T-helper 2 cell treated with Interferon-gamma antibody and Interleukin-4, amounts not matched to agents 5 μg/mL and 100 μg/mL, for 36 hours (primary cell): ENCODE data around the gene HNRNPM.
"Not testable (repeated sequence)": the region's sequence is repeated elsewhere in the genome, so short reads cannot be mapped to it uniquely, and the experiment has no call there.

ENCODE experiments used
- DNase-seq: peaks from one replicate; pipeline ENCODE4 v3.0.0; 2021; ENCODE audit warnings: low spot score
- H3K27ac Mint-ChIP-seq: one replicate; pipeline ENCODE4 v1.8.0; 2021; ENCODE audit warnings: mild to moderate bottlenecking, mixed read lengths
- H3K27me3 Mint-ChIP-seq: one replicate; pipeline ENCODE4 v1.8.0; 2021; ENCODE audit warnings: low read depth, mixed read lengths
- H3K36me3 Mint-ChIP-seq: one replicate; pipeline ENCODE4 v1.8.0; 2021; ENCODE audit warnings: low read depth, mixed read lengths
- H3K4me1 Mint-ChIP-seq: one replicate; pipeline ENCODE4 v1.8.0; 2021; ENCODE audit warnings: low read depth, mixed read lengths
- H3K4me3 Mint-ChIP-seq: one replicate; pipeline ENCODE4 v1.8.0; 2022; ENCODE audit warnings: mild to moderate bottlenecking, moderate library complexity, mixed read lengths
- H3K9me3 Mint-ChIP-seq: one replicate; pipeline ENCODE4 v1.8.0; 2021; ENCODE audit warnings: mixed read lengths

HNRNPM gene

GRCh38 chr19:8510589-8511115, 65.9 kb downstream of the HNRNPM start:
- Mint-ChIP-seq H3K36me3 (peaks cover 18% of the 10 kb centered on the region), H3K27ac (no peak overlapping the region), H3K4me1 (peaks cover 31% of the 10 kb centered on the region), H3K4me3 (no peak overlapping the region), H3K27me3 (no peaks in the 10 kb centered on the region), H3K9me3 (no peaks in the 10 kb centered on the region)
- no peak for DNase-seq

- H3K4me1 Mint-ChIP-seq, result peaks cover 32% of the 10 kb centered on the region
- no peak overlapping the region for H3K4me3 Mint-ChIP-seq
- H3K27ac Mint-ChIP-seq, result no peak overlapping the region
Measured at GRCh38 chr19:8511573-8512101, 66.9 kb downstream of the HNRNPM start.

GRCh38 chr19:8512115-8512967, 67.6 kb downstream of the HNRNPM start:
- peak overlapping the region; percentile 70 for H3K4me3 Mint-ChIP-seq
- H3K4me1 Mint-ChIP-seq, result peaks cover 33% of the 10 kb centered on the region
- H3K27me3 Mint-ChIP-seq, result no peaks in the 10 kb centered on the region
- H3K27ac Mint-ChIP-seq, result peak overlapping the region; percentile 69
- no peak for DNase-seq
- H3K36me3 Mint-ChIP-seq, result peaks cover 16% of the 10 kb centered on the region
- no peaks in the 10 kb centered on the region for H3K9me3 Mint-ChIP-seq

More at GRCh38 chr19:8511573-8512101, 66.9 kb downstream of the HNRNPM start:
- DNase-seq, result no peak
- Mint-ChIP-seq H3K36me3 (peaks cover 16% of the 10 kb centered on the region), H3K9me3 (no peaks in the 10 kb centered on the region), H3K27me3 (no peaks in the 10 kb centered on the region)

GRCh38 chr19:8513036-8513686, 68.4 kb downstream of the HNRNPM start:
- no peaks in the 10 kb centered on the region for H3K9me3 Mint-ChIP-seq
- DNase-seq, result no peak
- peak overlapping the region; percentile 89 for H3K4me3 Mint-ChIP-seq
- peak overlapping the region; percentile 99 for H3K27ac Mint-ChIP-seq
- peaks cover 22% of the 10 kb centered on the region for H3K36me3 Mint-ChIP-seq
- no peaks in the 10 kb centered on the region for H3K27me3 Mint-ChIP-seq
- peaks cover 38% of the 10 kb centered on the region for H3K4me1 Mint-ChIP-seq

- peak within 1 kb of the TSS; percentile 99 for H3K27ac Mint-ChIP-seq
- H3K4me3 Mint-ChIP-seq, result peak within 1 kb of the TSS; percentile 89
- no peaks in the 10 kb centered on the region for H3K9me3 Mint-ChIP-seq
- H3K27me3 Mint-ChIP-seq, result no peaks in the 10 kb centered on the region
- H3K36me3 Mint-ChIP-seq, result peaks cover 26% of the 10 kb centered on the region
- peaks cover 43% of the 10 kb centered on the region for H3K4me1 Mint-ChIP-seq
- peak; percentile 94 for DNase-seq
Measured at GRCh38 chr19:8513687-8514504, 69.1 kb downstream of the HNRNPM start, which contains the start of gene ZNF414. ZNF414 (minus strand) TSS chr19:8514167; CDS start chr19:8514046, 121 bp downstream.

GRCh38 chr19:8514505-8515009, 69.8 kb downstream of the HNRNPM start:
- peaks cover 47% of the 10 kb centered on the region for H3K4me1 Mint-ChIP-seq
- not testable (repeated sequence) for H3K27me3 Mint-ChIP-seq
- H3K4me3 Mint-ChIP-seq, result peak overlapping the region; percentile 89

GRCh38 chr19:8515317-8515716, 70.5 kb downstream of the HNRNPM start:
- H3K27ac Mint-ChIP-seq, result peak overlapping the region; percentile 99
- peaks cover 47% of the 10 kb centered on the region for H3K4me1 Mint-ChIP-seq
- peak; percentile 69 for DNase-seq
- H3K36me3 Mint-ChIP-seq, result peaks cover 34% of the 10 kb centered on the region
- peak overlapping the region; percentile 89 for H3K4me3 Mint-ChIP-seq
- no peaks in the 10 kb centered on the region for H3K27me3 Mint-ChIP-seq
- no peaks in the 10 kb centered on the region for H3K9me3 Mint-ChIP-seq

More at GRCh38 chr19:8514505-8515009, 69.8 kb downstream of the HNRNPM start:
- H3K27ac Mint-ChIP-seq, result peak overlapping the region; percentile 99
- DNase-seq, H3K9me3 Mint-ChIP-seq: not testable (repeated sequence)
- H3K36me3 Mint-ChIP-seq, result peaks cover 28% of the 10 kb centered on the region

- H3K27ac Mint-ChIP-seq, result peak overlapping the region; percentile 99
- H3K36me3 Mint-ChIP-seq, result peaks cover 43% of the 10 kb centered on the region
- no peaks in the 10 kb centered on the region for H3K9me3 Mint-ChIP-seq
- H3K4me3 Mint-ChIP-seq, result peak overlapping the region; percentile 81
- peaks cover 42% of the 10 kb centered on the region for H3K4me1 Mint-ChIP-seq
- peak; percentile 49 for DNase-seq
- no peaks in the 10 kb centered on the region for H3K27me3 Mint-ChIP-seq
Measured at GRCh38 chr19:8517551-8518442, 73.0 kb downstream of the HNRNPM start.

- peaks cover 37% of the 10 kb centered on the region for H3K4me1 Mint-ChIP-seq
- DNase-seq, result no peak
- peak overlapping the region; percentile 99 for H3K27ac Mint-ChIP-seq
- H3K27me3 Mint-ChIP-seq, result no peaks in the 10 kb centered on the region
- no peaks in the 10 kb centered on the region for H3K9me3 Mint-ChIP-seq
- H3K4me3 Mint-ChIP-seq, result peak overlapping the region; percentile 52
- peaks cover 44% of the 10 kb centered on the region for H3K36me3 Mint-ChIP-seq
Measured at GRCh38 chr19:8518536-8518935, 73.8 kb downstream of the HNRNPM start.

GRCh38 chr19:8519388-8519787, 74.6 kb downstream of the HNRNPM start:
- no peak for DNase-seq
- peaks cover 42% of the 10 kb centered on the region for H3K36me3 Mint-ChIP-seq
- H3K4me1 Mint-ChIP-seq, result peaks cover 33% of the 10 kb centered on the region
- peak overlapping the region; percentile 49 for H3K27ac Mint-ChIP-seq
- H3K4me3 Mint-ChIP-seq, result no peak overlapping the region
- no peaks in the 10 kb centered on the region for H3K27me3 Mint-ChIP-seq
- H3K9me3 Mint-ChIP-seq, result no peaks in the 10 kb centered on the region

- H3K27me3 Mint-ChIP-seq, result no peaks in the 10 kb centered on the region
- H3K4me1 Mint-ChIP-seq, result peaks cover 4% of the 10 kb centered on the region
Measured at GRCh38 chr19:8525401-8525684, 80.6 kb downstream of the HNRNPM start.

GRCh38 chr19:8526345-8527091, 81.7 kb downstream of the HNRNPM start:
- no peak overlapping the region for H3K4me3 Mint-ChIP-seq
- H3K36me3 Mint-ChIP-seq, result peaks cover 51% of the 10 kb centered on the region
- no peak for DNase-seq
- H3K27me3 Mint-ChIP-seq, result no peaks in the 10 kb centered on the region
- H3K4me1 Mint-ChIP-seq, result peaks cover 4% of the 10 kb centered on the region
- H3K9me3 Mint-ChIP-seq, result no peaks in the 10 kb centered on the region
- H3K27ac Mint-ChIP-seq, result no peak overlapping the region

More at GRCh38 chr19:8525401-8525684, 80.6 kb downstream of the HNRNPM start:
- no peaks in the 10 kb centered on the region for H3K9me3 Mint-ChIP-seq
- H3K4me3 Mint-ChIP-seq, result no peak overlapping the region
- H3K36me3 Mint-ChIP-seq, result peaks cover 53% of the 10 kb centered on the region
- H3K27ac Mint-ChIP-seq, result no peak overlapping the region
- no peak for DNase-seq
